ENCODE measurements around the gene MAP6. TPM values are rescaled to one million over a fixed set of nuclear protein-coding genes. Genes with fewer than 3 reads are reported as not detected.
A peak's percentile ranks its signal among the peaks of the same experiment; 100 is the strongest.

MAP6 gene
- 10 to 100 TPM in 1 of 5 donors, 1 to 10 TPM in 3, under 1 TPM in 1; 0.58 to 27.2 (median 3.6) TPM for total RNA-seq
- 1 to 10 TPM; 3.6 to 6.4 (median 4.2) TPM for polyA plus RNA-seq
- long read RNA-seq, donor 1, full-length matches to known transcripts: 1 of 1 reads
- long read RNA-seq, donor 1, partial matches to known transcripts: 0 of 1 reads
- long read RNA-seq, donor 1, other reads (novel, unspliced or antisense): 0 of 1 reads
- long read RNA-seq, donor 2, full-length matches to known transcripts: 3 of 3 reads
- long read RNA-seq, donor 2, partial matches to known transcripts: 0 of 3 reads
- long read RNA-seq, donor 2, other reads (novel, unspliced or antisense): 0 of 3 reads
- long read RNA-seq, donor 3, full-length matches to known transcripts: 3 of 3 reads
- long read RNA-seq, donor 3, partial matches to known transcripts: 0 of 3 reads
- long read RNA-seq, donor 3, other reads (novel, unspliced or antisense): 0 of 3 reads
- long read RNA-seq, donor 4, partial matches to known transcripts: 0 of 1 reads
- long read RNA-seq, donor 4, other reads (novel, unspliced or antisense): 0 of 1 reads
- long read RNA-seq, donor 5, full-length matches to known transcripts: 4 of 4 reads
- long read RNA-seq, donor 5, partial matches to known transcripts: 0 of 4 reads
- long read RNA-seq, donor 5, other reads (novel, unspliced or antisense): 0 of 4 reads
- long read RNA-seq, donor 6, full-length matches to known transcripts: 14 of 23 reads
- long read RNA-seq, donor 6, partial matches to known transcripts: 9 of 23 reads
- long read RNA-seq, donor 6, other reads (novel, unspliced or antisense): 0 of 23 reads
- long read RNA-seq, donor 7, partial matches to known transcripts: 0 of 2 reads
- long read RNA-seq, donor 7, other reads (novel, unspliced or antisense): 0 of 2 reads
- long read RNA-seq, donor 8, full-length matches to known transcripts: 3 of 3 reads
- long read RNA-seq, donor 8, partial matches to known transcripts: 0 of 3 reads
- long read RNA-seq, donor 8, other reads (novel, unspliced or antisense): 0 of 3 reads
- long read RNA-seq, donor 9, partial matches to known transcripts: 0 of 1 reads
- long read RNA-seq, donor 9, other reads (novel, unspliced or antisense): 0 of 1 reads
- long read RNA-seq, donor 10: 0 reads

DNA sequence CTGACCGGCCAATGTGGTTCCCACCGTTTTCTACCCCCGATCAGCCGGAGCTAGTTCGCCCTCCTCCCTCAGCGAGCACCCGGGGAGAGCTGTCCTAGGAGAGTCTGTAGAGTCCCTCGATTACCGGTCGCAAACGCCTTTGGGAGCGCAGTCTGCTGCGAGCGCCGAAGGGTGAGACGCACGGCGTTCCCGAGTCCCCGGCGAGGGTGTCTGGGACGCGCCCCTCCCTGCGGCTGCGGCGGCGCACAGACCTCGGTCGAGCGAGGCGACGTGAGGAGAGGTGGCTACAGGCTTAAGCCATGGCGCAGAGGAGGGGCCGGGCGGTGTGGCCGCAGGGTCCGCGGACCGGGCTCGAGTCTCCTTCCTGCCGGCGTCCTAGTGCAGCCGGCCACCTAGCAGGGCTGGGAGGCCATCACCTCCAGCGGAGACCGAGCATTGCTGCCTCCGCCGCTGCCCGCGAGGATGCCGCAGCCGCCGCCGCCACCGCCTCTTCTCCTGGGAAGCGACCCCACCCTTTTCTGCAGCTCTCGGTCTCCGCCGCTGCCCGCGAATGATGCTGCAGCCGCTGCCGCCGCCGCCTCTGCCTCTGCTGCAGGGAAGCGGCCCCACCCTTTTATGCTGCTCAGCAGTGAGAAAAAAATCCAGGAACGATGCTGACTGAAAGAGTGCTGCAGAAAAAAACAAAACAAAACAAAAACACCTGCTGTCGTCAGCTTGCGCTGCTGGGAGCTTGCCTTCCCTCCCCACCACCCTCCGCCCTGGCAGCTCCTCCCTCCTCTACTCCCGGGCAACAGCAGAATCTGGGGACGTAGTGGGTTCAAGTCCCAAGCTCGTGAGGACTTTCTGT, at the start of gene MAP6:
MAP6 (minus strand) TSS at position 588 of the 847 bp plus-strand sequence. CDS start 669 bp downstream, outside the sequence.
- peak within 1 kb of the TSS in 4 of 5 donors; percentile 57 to 83 (median 64) for H3K27ac ChIP-seq

DNA sequence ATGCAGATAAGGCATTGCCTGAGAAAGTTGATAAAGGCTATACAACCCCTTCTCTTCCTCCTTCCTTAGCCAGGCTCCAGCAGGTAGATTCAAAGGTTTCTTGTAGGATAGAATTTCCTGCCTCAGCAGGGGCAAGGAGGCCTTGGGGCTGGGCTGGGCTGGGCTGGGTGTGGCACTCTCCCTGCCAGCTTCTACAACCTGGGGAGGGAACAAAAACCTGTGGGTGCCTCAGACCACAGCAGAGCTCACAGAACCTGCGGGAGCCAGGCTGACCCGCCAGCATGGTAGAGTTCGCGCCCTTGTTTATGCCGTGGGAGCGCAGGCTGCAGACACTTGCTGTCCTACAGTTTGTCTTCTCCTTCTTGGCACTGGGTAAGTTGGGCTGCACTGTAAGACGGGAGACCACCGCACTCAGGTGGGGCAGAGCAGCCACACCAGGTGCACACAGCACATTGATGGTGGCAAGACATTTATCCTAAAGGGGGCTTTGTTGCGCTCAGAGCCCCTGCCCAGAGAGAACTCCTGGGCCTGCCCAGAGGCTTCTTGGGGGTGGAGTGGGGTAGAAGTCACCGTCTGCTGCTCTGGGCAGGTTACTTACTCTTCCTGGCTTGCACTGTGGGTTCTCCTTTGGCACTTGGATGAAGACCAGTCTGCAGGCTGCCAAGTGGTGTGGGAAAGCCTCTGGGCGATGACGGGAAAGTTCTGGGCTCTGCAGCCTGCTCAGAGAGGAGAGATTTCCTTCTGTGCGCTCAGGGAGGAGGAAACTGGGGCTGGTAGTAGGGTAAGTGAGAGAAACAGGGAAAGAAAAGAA, 49.0 kb upstream of the MAP6 start, which contains the start of gene MOGAT2:
MOGAT2 (plus strand) TSS at position 231 of the 811 bp plus-strand sequence; CDS start at position 282, 51 bp downstream.
- Histone ChIP-seq H3K4me1 (peaks cover 0 to 24% (median 21%) of the 10 kb centered on the region in 4 donors), H3K27me3 (no peaks in the 10 kb centered on the region), H3K4me3 (peak within 1 kb of the TSS in 1 of 4 donors; percentile 12), H3K27ac (peak within 1 kb of the TSS in 4 of 5 donors; percentile 16 to 70 (median 54)), H3K9me3 (no peaks in the 10 kb centered on the region), H3K36me3 (no peaks in the 10 kb centered on the region)
- DNase-seq: peak; percentile 68 to 76
- WGBS, 5 donors: 33 to 49% (median 44%) methylated on average over 10 to 13 of the region's 13 CpGs
- intact Hi-C loops (cut with DNase I; ENCODE audit: low total_unique reads): no loop called here
- TF ChIP-seq EP300 (IDR thresholded peaks at IDR 0.05) (no peak), POLR2A (IDR thresholded peaks at IDR 0.05) (no peak), POLR2AphosphoS5 (IDR thresholded peaks at IDR 0.05) (no peak)
- TF ChIP-seq, protein P1, sequence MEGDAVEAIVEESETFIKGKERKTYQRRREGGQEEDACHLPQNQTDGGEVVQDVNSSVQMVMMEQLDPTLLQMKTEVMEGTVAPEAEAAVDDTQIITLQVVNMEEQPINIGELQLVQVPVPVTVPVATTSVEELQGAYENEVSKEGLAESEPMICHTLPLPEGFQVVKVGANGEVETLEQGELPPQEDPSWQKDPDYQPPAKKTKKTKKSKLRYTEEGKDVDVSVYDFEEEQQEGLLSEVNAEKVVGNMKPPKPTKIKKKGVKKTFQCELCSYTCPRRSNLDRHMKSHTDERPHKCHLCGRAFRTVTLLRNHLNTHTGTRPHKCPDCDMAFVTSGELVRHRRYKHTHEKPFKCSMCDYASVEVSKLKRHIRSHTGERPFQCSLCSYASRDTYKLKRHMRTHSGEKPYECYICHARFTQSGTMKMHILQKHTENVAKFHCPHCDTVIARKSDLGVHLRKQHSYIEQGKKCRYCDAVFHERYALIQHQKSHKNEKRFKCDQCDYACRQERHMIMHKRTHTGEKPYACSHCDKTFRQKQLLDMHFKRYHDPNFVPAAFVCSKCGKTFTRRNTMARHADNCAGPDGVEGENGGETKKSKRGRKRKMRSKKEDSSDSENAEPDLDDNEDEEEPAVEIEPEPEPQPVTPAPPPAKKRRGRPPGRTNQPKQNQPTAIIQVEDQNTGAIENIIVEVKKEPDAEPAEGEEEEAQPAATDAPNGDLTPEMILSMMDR (IDR thresholded peaks at IDR 0.05): no peak

More for the DNA sequence above, at the start of gene MAP6:
- WGBS, 5 donors: 2 to 3% (median 2%) methylated on average over 63 to 72 of the region's 72 CpGs
- TF ChIP-seq EP300 (IDR thresholded peaks at IDR 0.05) (no peak), POLR2AphosphoS5 (IDR thresholded peaks at IDR 0.05) (no peak), POLR2A (IDR thresholded peaks at IDR 0.05) (no peak)
- TF ChIP-seq, protein P1 (IDR thresholded peaks at IDR 0.05): no peak
- Histone ChIP-seq H3K4me1 (peaks cover 21 to 24% (median 22%) of the 10 kb centered on the region in 4 donors), H3K9me3 (peaks cover 0 to 2% (median 0%) of the 10 kb centered on the region in 4 donors), H3K27me3 (peaks cover 4 to 67% (median 37%) of the 10 kb centered on the region in 3 donors), H3K4me3 (peak within 1 kb of the TSS; percentile 58 to 64 (median 60)), H3K36me3 (no peaks in the 10 kb centered on the region)
- DNase-seq: peak in 1 of 2 donors; percentile 80
- intact Hi-C loops (cut with DNase I; ENCODE audit: low total_unique reads): no loop called here

DNA sequence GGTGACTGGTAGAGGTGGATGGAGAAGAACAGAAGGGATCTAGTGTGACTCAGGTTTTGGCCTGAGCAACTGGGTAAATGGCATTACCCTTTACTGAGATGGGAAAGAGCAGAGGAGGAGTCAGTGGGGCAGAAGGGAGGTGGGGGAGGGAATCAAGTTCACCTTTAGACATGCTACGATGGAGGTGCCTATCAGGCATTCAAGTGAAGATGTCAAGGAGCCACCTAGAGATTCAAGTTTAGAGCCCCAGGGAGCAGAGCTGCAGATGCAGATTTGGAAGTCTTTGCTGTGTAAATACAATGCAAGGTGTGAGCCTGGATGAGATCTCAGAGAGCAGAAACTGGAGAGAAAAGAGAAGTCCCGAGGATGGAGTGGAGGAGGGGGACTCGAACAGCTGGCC, 47.8 kb upstream of the MAP6 start:
- no peaks in the 10 kb centered on the region for H3K9me3 ChIP-seq
- H3K4me1 ChIP-seq: peaks cover 0 to 24% (median 21%) of the 10 kb centered on the region in 4 donors
- no peaks in the 10 kb centered on the region for H3K36me3 ChIP-seq
- H3K4me3 ChIP-seq: no peak overlapping the region
- no peaks in the 10 kb centered on the region for H3K27me3 ChIP-seq
- TF ChIP-seq POLR2AphosphoS5 (IDR thresholded peaks at IDR 0.05) (no peak), POLR2A (IDR thresholded peaks at IDR 0.05) (no peak), EP300 (IDR thresholded peaks at IDR 0.05) (no peak)
- TF ChIP-seq, protein P1 (IDR thresholded peaks at IDR 0.05): no peak
- no peak for DNase-seq
- 74 to 91% (median 81%) methylated on average over 3 of the region's 3 CpGs for WGBS, 5 donors
- intact Hi-C loops (cut with DNase I; ENCODE audit: low total_unique reads): no loop called here
- H3K27ac ChIP-seq: no peak overlapping the region
